NCI-H146 treated with DMSO at 0.1 percent for 48 hours (cell line): ENCODE measurements around the gene CABP7.
A peak's percentile ranks its signal among the peaks of the same experiment; 100 is the strongest.

Source experiments
- DNase-seq: peaks from one replicate; lab custom pipeline; 2025; ENCODE audit not compliant: unreplicated experiment; lab: John Stamatoyannopoulos, UW

The CABP7 gene

DNA sequence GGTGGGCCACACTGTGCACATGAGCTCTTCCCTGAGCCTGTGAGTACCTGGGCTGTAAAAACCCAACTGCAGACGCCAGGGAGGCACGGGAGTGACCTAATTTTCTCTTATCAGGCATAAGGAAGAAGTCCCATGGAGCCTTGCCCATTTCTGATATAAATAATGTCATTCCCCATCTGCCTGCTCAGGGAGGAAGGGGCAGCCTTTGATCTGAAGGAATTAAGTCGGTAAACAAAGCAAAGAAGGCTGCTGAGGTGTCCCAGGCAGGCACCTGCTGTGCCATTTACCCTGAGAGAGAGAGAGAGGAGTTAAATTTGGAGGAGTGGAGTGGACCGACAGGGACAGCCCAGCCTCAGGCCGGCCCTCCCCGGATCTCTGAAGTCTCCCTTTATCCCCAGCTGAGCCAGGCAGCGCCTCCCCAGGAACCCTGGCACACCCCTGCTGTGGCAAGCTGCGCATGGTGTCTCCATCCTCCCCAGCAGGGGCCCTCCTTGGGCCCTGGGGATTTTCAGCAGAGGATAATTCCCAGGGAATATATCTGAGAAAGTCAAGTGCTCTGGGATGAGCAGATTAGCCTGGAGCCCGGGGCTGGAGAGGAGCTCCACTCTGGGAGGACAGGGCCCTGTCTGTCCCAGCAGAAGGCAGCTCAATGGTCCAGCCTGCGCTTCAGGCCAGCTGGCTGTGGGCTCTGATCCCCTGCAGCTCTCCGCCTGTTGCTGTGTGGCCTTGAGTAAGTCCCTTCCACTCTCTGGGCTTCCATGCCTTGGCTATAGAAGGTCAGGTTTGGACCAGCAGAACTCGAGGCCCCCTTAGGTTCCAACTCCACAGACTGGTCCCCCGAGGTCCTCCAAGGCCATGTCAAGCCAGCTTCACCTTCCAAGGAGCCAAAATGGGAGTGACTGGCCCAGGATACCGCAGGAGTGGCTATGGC is 17.5 kb upstream of the CABP7 start:
- DNase-seq: no peak

DNA sequence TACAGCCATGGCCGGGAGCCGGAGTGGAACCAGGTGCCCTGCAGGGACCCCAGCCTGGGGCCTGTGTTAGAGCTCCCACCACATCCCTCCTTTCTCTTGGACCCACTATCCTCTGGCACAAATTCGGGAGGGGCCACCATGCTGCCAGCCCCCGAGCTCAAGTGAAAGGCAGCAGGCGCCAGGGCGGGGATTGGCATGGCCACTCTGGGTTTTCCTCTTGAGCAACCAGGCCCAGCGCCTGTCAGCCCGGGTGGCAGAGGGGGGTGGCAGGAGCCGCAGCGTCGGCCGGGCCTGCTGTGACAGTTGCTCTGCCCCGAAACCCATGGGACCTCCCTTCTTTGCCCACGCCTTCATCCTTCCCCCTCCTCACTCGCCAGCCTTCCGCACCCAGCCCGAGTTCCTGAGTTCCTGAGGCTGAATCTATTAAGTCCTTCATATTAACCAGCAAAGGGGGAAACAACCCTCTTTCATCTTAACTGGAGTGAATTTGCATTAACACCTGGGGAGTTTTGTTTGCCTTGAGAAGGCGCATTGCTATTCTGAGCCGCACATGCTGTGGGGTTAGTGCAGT is 16.8 kb upstream of the CABP7 start:
- peak; percentile 59 for DNase-seq

DNA sequence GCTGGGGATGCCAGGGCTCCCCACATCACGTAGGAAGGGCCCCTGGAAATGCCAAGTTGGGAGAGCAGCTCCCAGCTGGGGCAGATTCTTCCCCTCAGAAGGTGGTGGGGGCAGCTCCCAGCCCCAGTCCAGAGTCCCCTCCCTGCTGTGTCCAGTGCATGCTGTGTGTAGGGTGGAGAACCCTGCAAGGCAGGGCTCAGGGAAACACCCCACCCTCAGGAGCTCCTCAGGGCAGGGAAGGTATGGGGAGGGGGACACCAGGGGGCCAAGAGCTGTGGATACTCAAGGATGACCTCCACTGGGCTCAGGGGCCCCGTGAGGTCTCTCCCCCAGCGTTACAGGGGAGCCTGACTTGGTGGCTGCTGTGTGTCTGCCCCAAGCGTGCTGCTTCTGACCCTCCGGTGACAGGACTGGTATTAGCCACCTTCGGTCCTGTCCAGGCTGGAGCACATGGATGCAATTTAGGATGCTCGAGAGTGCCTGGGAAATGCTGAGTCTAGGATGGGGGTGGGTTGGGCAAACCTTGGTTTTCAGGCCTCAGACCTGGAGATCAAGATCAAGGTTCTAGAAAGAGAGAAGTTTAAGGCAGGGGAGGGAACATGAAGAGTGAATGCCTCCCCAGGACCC is 16.1 kb upstream of the CABP7 start:
- no peak for DNase-seq

DNA sequence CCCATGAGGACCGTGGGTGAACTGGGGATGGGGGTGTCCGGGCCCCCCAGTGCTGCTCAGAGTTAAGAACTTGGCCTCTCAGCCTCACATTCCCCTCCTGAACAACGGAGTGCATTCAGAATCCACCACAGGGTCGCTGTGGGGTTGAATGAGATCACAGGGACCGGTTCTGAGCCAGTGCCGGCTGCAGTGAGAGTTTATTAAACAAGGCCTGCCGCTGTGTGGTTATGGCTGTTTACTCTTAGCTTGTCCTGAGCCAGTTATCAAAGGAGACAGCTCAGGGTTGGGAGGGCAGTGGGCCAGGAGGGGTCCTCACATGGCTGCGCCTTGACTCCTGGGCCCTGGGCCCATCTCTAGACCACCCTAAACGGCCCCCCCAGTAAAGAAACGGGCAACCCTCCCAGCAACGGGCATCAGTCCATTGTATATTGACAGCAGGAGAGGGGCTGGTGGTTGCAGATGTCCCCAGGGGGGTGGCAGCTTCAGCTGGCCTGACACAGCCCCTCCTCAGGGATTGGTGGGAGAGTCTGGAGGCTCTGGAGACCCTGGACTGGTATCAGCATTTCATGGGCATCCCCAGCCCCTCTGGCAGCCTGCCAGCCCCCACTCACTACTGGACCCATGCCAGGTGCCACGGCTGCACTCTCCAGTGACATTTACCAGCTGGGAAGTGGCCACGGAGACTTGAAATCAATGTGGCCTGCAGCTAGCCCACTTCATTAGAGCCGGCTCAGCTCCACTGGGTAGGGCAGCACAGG is 15.1 kb upstream of the CABP7 start:
- no peak for DNase-seq

DNA sequence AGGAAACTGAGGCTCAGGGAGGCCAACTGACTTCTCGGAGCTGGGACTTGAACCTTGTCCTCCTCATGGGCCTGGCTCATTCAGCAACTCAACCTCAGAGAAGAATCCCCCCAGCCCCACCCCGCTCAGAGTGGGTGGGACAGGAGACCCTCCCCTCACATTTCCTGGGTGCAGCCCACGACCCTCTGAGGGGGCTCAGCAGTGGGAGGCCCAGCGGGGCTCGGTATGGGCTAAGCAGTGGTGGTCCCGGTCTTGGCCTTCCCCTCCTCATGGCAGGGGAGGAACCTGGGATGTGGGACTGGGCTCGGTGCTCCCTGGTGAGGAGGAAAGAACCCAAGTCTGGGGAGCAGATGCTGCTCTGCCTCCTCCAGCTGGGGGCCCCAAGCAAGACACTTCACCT is 14.2 kb upstream of the CABP7 start:
- no peak for DNase-seq

DNA sequence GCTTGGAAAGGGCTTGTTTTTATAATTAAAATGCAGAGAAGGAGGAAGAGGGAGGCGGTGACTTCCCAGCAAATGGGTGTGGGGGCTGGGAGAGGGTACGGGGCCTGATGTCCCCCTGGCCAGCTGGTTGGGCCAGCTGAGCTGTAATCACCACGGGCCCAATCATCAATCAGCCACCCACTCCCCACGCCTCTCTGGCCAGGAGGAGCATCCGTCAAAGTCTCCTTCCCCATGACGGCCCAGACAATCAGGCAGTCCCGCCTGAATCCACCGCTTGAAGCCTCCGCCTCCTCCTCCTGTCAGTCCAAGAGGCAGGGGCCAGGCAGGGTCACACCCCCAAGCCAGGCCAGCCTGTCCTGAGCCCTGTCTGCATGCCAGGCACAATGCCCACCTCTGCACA is 13.3 kb upstream of the CABP7 start:
- no peak for DNase-seq

DNA sequence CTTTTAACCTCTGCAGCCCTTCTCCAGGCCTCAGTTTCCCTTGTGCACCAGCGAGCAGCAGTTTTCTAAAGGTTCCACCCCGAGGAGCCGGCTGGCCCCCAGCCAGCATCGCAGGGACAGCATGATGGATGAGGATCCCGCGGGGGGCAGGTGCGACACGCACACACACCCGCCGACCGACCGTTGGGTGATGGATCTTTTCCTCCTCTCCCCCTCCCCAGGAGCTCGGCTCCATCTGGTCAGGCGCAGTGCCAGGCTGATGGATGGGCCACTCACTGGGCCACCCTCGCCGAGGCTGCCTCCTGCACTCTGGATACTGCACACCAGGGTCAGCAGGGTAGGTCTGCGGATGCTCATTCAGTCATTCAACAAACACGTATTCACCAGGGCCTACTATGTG is 12.8 kb upstream of the CABP7 start:
- DNase-seq: no peak

DNA sequence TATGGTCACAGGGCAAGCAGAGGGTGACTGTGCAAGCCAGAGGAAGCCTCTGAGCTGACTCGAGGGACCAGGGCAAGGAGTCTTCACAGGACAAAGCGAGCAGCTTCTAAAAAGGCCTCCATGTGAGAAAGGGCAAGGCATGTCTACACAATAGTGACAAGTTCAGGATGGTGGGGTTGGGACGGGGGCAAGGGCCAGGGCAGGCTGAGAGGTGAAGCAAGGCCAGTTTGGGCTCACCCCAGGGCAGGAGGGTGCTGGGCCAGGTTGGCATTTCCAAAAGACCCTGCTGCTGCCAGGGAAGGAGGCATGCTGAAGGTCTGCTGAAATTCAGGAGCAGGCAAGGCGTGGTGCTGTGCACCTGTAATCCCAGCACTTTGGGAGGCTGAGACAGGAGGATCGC is 12.3 kb upstream of the CABP7 start:
- no peak for DNase-seq

DNA sequence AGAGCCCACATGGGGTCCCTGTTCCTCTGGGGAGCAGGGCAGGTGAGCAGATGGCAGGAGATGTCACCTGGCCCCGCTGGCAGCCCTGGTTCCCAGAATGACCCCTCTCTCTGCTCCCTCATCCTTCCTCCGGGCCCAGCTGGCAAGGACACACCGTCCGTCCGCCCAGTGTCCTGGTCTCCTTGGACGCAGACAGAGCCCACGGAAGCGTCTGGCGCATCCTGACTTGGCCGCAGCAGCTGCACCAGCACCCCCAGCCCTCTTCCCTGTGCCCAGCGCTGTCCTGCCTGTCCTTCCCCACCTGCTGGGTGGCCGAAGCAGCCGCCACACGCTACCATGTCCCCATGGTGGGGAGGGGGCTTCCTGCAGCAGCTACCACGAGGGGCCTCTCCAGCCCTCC is 9.6 kb upstream of the CABP7 start:
- no peak for DNase-seq

DNA sequence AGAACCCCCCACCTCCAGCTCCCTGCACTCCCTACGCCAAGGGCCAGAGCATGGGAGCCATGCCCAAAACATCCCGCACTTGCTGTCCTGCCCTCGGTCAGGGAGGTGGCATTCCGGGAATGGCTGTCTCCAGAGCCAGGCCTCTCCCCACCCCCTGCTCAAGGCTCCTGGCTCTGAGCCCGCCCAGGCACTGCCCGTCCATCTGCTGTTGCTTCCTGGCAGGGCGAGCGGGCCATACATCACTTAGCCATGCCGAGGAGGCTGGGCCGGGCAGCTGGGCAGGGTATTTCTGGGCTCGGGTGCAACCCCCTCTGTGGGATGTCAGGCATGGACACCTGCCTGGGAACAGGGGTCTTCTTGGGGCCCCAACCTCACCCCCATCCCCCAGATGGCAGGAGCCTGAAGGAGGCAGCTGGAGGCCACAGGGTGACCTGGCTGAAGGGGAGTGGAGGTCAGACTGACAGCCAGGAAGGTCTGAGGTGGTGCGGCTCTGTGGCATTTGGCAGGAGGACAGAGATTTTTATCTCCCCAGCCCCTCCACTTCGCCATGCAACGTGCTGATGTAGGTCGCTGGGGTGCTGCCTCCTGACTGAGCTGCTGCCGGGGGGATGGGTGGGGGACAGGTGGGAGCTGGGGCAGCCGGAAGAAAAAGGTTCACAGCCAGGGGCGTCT is 8.7 kb upstream of the CABP7 start:
- DNase-seq: no peak

DNA sequence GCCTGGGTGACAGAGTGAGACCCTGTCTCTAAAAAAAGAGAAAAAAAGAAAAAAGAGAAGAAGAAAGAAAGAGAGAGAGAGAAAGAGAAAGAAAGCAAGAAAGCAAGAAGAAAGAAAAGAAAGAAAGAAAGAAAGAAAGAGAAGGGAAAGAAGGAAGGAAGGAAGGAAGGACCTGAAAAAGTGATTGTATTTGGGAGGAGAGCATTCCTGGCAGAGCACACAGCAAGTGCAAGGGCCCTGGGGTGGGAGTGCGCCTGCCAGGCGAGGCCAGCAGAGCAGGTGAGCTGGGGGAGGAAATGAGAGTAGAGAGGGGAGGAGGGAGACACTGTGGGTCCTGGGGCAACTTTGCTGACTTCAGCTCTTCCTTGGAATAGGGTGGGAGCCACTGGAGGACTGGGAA is 7.7 kb upstream of the CABP7 start:
- DNase-seq: no peak

DNA sequence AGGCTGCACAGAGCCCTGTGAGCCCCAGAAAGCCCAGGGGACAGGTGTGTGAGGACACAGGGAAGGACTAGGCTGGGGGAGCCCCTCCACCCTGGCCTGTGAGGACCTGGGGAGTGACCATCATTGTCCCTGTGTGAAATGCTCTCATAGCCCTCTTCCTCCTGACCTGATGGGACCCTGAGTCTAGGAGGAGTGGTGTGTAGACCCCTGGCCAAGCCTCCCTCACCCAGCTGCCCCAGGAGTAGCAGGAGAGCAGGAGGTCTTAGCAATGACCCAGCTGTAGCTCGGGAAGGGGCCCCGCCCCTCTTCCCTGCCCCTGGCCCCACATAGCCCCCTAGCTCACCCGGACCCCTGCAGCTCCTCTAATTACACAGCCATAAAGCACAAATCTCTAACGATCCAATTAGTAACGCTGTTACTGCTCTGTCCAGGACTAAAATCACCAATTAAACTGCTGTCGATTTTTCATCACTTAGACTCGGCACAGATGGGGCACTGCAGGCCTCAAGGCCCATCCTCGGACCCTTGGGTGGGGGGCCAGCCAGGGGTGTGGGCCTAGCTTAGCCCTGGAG is 6.6 kb upstream of the CABP7 start:
- DNase-seq: peak; percentile 11

DNA sequence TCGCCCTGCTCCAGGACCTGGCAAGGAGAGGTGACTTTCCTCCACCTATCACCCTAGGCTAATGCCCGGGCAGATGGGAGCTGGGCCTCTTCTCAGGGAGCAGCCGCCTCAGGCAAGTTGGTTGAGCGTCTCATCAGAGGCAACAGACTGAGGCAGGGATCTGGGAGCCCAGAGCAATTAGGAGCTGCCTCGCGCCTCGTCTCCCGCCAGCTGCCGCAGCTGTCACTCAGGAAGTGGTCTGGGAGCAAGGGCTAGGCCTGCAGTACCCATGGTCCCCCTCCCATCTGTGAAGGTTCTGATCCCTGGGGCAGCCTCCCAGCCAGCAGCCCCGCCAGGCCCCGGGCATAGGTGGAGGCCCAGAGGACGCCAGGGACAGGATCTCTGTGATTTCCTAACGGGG is 4.6 kb upstream of the CABP7 start:
- DNase-seq: peak; percentile 29

DNA sequence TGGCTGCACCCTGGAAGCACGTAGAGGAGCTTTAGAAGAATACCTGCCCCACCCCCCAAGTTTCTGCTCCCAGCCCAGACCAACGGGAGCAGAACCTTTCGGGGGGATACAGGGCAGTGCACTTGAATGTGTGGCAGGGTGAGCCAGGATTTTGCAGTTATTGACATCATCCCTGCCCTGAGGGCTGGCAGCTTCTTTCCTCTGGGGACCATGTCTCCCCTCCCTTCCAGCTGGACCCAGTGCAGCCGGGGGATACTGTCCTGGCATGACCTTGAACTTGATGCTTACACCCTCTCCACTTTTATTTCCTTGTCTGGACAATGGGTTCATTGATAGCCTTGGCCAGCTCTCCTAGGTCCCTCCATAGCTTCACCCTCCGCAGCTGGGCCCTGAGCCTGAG is 4.1 kb upstream of the CABP7 start:
- DNase-seq: no peak

DNA sequence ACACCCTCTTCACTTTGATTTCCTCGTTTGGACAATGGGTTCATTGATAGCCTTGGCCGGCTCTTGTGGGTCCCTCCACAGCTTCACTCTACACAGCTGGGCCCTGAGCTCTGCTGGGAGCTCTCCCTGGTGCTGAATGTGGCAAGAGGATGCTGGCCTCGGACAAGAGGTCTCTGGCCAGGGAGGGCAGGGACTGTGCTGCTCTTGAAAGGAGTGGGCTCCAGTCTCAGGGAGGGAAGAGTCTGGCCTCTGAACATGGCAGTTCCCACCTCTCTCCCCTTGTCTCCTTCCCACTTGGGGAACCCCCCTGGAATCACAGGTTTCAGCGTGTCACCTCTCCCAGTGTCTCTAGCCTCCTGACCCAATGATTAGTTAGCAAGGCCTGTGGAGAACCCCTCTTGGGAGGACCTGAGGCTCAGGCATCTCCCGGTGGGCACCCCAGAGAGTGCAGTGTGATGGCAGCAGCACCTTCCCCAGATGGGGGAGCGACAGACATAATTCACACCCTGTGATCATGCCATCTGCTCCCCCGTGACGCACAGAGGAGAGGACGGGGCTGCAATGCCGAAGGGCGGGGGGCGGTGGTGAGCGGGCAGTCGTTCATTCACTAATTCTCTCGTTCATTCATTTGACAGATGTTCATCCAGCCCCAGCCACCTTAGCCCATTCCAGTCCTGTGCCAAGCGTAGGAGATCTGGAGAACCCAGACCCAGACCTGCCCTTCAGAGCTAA is 2.8 kb upstream of the CABP7 start:
- no peak for DNase-seq

DNA sequence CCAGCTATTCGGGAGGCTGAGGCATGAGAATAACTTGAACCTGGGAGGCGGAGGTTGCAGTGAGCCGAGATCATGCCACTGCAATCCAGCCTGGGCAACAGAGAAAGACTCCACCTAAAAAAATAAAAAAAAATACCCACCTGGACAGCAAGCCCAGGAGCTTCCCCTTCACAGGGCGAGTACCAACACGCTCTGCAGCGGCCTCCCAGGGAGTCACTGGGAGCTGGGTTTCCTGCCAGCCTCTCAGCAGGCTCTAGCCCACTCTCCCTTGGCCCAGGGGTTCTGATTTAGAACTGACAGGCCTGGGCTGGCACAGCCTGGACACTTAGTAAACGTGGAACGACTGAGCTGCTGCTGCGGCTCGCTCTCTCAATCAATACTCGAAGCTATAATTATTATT is 2.0 kb upstream of the CABP7 start:
- DNase-seq: peak; percentile 40

DNA sequence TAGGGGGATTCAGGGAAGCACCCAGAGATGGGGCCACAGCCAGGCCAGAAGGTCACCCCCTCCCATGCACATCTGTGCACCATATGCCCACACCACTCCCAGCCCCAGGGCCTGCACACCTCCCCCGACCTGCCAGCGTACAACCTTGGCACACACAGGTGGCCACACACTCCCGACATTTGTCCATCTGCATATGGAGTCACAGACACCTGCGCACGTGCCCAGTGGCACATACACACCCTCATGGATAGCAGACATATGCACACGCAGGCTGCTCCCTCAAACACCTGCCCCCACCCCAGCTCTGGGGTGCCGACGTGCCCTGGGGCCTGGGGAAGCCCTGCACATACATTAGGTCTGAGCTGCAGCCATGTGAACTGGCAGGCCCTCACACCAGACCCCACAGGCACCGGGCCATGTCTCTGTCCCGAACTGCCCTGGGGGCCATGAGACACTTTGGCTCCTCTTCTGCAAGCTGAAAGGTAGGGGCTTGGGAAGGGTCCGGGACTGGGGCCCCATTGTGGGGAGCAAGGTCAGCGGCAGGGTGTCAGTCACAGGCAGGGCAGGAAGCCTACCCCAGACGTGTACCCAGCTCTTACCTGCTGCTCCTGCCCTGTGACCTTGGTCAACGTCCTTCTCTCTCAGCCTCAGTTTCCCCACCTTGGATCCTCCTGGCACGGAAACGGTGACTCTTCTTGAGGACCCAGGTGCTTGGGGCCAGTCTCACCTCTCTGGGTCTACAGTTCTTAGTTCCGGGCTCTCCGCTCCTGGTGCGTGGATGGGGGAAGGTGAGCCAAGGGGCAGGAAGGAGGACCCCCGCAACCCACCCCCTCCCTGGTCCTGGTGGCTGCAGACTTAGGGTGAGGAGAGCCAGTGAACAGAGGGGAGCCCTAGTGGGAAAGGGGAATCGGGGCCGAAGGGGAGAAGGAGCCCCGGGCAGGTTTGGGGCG is 579 bp upstream of the CABP7 start:
- DNase-seq: no peak

DNA sequence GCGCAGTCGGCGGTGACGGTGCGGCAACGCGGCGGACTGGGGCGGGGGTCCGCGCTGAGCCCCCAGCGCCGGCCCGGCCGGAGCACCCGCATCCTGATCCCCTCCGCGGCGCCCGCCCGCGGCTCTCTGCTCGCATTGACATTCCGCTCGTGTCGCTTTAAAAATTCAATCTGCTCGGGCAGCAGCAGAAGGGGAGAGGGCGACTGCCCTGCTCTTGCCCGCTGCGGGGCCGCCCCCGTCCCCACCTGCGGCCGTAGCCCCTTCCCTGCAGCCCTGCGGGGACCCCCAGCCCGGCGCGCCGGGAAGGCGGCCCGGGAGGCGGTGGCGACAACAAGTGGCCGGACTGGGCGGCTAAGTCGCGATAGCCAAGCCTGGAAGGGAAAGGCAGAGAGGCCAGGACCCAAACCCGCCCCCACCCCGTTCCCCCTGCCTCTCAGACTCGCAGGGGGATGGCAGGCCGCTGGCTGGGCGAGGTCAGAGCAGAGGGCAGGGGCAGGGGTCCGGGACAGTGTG is 1.1 kb downstream of the CABP7 start:
- DNase-seq: no peak

DNA sequence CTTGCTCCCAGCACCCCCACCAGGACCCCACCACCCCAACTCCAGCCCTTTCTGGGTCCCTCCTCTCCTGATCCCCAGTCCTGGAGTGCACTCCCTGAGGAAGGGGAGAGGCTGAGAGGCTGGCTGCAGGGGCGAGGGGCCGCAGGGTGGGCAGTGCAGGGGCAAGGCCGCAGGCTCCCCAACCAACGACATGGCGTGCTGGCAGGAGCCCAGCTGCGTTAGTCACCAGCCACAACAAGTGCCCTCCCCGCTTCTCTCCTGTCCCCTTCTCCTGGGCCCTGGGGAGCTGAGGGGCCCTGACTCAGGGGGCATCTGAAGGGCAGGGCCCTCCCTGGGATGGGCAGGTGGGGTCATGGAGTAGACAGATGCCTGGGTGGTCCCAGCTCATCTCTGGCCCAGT is 2.3 kb downstream of the CABP7 start:
- DNase-seq: no peak
